Neural cell (in vitro differentiated cells): ENCODE measurements around the gene DRD4.

ENCODE experiments used
- EZH2 ChIP-seq: fragments of 200-600, 300-800 bp; shearing (Covaris generic), sonication (generic); IDR thresholded peaks from 2 replicates; pipeline ENCODE4 v1.6.1; 2014; ENCODE audit warnings: antibody characterized with exemption, low read length, borderline replicate concordance, mild to moderate bottlenecking; ENCODE audit not compliant: insufficient read depth, poor library complexity, severe bottlenecking
- RAD21 ChIP-seq: fragments of 450-650 bp; conservative IDR thresholded peaks from 2 replicates; pipeline ENCODE4 v1.6.1; 2014; ENCODE audit warnings: antibody characterized with exemption, mild to moderate bottlenecking, moderate library complexity
- SMC3 ChIP-seq: fragments of 450-650 bp; conservative IDR thresholded peaks from 2 replicates; pipeline ENCODE4 v1.6.1; 2014; ENCODE audit warnings: antibody characterized with exemption, mild to moderate bottlenecking, moderate library complexity; ENCODE audit not compliant: poor library complexity
- TAF1 ChIP-seq: IDR thresholded peaks from 2 replicates; pipeline ENCODE4 v1.6.1; 2012; ENCODE audit warnings: low read depth
- TF ChIP-seq, protein P1 (sequence below): fragments of 450-650 bp; IDR thresholded peaks from 2 replicates; pipeline ENCODE4 v1.5.1; 2014; ENCODE audit warnings: antibody characterized with exemption, mild to moderate bottlenecking, moderate library complexity; ENCODE audit not compliant: poor library complexity, severe bottlenecking

DNA sequence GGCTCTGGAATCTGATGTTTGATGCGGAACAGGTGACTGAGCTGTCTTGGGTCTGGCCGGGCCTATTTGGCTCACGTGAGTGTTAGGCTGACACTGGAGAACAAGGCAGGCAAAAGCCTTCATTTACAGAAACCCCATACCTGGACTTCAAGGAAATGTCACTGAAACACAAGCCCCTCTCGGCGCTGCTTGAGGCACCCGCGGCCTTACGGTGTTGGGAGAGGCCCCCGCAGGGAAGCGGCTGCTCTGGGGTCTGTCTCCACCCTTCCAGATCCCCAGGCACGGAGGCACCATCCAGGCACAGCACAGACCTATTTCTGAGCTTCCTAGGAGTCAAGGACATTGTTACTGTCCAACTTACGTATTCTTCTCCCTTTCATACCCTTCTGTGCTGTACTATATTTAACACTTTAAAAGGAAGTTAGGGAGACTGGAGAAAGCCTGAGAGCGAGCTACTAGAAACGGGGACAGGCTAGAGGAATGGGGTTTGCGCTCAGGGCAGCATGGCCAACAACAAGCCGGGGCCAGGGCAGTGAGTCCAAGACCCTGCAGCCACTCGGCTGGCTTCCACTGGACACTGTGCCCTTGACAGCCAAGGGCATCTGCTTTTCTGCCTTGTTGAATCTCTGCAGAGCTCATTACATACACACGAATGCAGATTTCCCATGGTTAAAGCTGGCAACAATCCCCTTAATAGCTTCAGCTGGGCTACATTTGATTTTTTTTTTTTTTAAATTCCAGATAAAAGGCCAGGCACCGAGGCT is 23.8 kb downstream of the DRD4 start:
- TF ChIP-seq, protein P1, sequence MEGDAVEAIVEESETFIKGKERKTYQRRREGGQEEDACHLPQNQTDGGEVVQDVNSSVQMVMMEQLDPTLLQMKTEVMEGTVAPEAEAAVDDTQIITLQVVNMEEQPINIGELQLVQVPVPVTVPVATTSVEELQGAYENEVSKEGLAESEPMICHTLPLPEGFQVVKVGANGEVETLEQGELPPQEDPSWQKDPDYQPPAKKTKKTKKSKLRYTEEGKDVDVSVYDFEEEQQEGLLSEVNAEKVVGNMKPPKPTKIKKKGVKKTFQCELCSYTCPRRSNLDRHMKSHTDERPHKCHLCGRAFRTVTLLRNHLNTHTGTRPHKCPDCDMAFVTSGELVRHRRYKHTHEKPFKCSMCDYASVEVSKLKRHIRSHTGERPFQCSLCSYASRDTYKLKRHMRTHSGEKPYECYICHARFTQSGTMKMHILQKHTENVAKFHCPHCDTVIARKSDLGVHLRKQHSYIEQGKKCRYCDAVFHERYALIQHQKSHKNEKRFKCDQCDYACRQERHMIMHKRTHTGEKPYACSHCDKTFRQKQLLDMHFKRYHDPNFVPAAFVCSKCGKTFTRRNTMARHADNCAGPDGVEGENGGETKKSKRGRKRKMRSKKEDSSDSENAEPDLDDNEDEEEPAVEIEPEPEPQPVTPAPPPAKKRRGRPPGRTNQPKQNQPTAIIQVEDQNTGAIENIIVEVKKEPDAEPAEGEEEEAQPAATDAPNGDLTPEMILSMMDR, result no peak
- TF ChIP-seq EZH2 (no peak), SMC3 (no peak), TAF1 (no peak), RAD21 (no peak)
